HEK293 (cell line): ENCODE results near the gene SERTAD1.

ENCODE experiments used
- BCL11B ChIP-seq: fragments of 450-650 bp; formaldehyde crosslinking; IDR thresholded peaks from 2 replicates; pipeline ENCODE4 v1.5.1; 2016; ENCODE audit warnings: low read depth, missing biosample characterization, missing genetic modification characterization
- EGR2 ChIP-seq: fragments of 450-650 bp; formaldehyde crosslinking; IDR thresholded peaks from 2 replicates; pipeline ENCODE4 v1.5.1; 2016; ENCODE audit warnings: low read depth, missing biosample characterization, missing genetic modification characterization
- GFI1B ChIP-seq: fragments of 450-650 bp; formaldehyde crosslinking; IDR thresholded peaks from 2 replicates; pipeline ENCODE4 v1.5.1; 2016; ENCODE audit warnings: missing biosample characterization, missing genetic modification characterization
- PRDM1 ChIP-seq: fragments of 450-650 bp; formaldehyde crosslinking; IDR thresholded peaks from 2 replicates; pipeline ENCODE4; 2016; ENCODE audit warnings: missing biosample characterization, missing genetic modification characterization
- SP2 ChIP-seq: fragments of 450-650 bp; formaldehyde crosslinking; IDR thresholded peaks from 2 replicates; pipeline ENCODE4 v1.5.1; 2016; ENCODE audit warnings: missing biosample characterization, missing genetic modification characterization
- YY1 ChIP-seq: fragments of 450-650 bp; formaldehyde crosslinking; IDR thresholded peaks from 2 replicates; pipeline ENCODE4 v1.5.1; 2018; ENCODE audit warnings: missing biosample characterization, missing genetic modification characterization
- ZBTB17 ChIP-seq: fragments of 450-650 bp; formaldehyde crosslinking; IDR thresholded peaks from 2 replicates; pipeline ENCODE4 v1.5.1; 2016; ENCODE audit warnings: missing biosample characterization, missing genetic modification characterization
- ZBTB7A ChIP-seq: fragments of 450-650 bp; formaldehyde crosslinking; IDR thresholded peaks from 2 replicates; pipeline ENCODE4 v1.5.1; 2016; ENCODE audit warnings: low read depth, missing biosample characterization, missing genetic modification characterization
- ZFP3 ChIP-seq: fragments of 450-650 bp; formaldehyde crosslinking; IDR thresholded peaks from 2 replicates; pipeline ENCODE4 v1.5.1; 2016; ENCODE audit warnings: low read depth, missing biosample characterization, missing genetic modification characterization
- ZNF146 ChIP-seq: fragments of 450-650 bp; formaldehyde crosslinking; IDR thresholded peaks from 2 replicates; pipeline ENCODE4 v1.5.1; 2016; ENCODE audit warnings: missing biosample characterization, missing genetic modification characterization
- ZNF155 ChIP-seq: fragments of 450-650 bp; formaldehyde crosslinking; IDR thresholded peaks from 2 replicates; pipeline ENCODE4 v1.5.1; 2016; ENCODE audit warnings: missing biosample characterization, missing genetic modification characterization
- ZNF157 ChIP-seq: fragments of 450-650 bp; formaldehyde crosslinking; IDR thresholded peaks from 2 replicates; pipeline ENCODE4 v1.5.1; 2016; ENCODE audit warnings: missing biosample characterization, missing genetic modification characterization
- ZNF202 ChIP-seq: fragments of 450-650 bp; formaldehyde crosslinking; IDR thresholded peaks from 2 replicates; pipeline ENCODE4 v1.5.1; 2016; ENCODE audit warnings: missing biosample characterization, missing genetic modification characterization, borderline replicate concordance
- ZNF24 ChIP-seq: fragments of 450-650 bp; formaldehyde crosslinking; IDR thresholded peaks from 2 replicates; pipeline ENCODE4 v1.5.1; 2016; ENCODE audit warnings: missing biosample characterization, missing genetic modification characterization
- ZNF433 ChIP-seq: fragments of 450-650 bp; formaldehyde crosslinking; IDR thresholded peaks from 2 replicates; pipeline ENCODE4 v1.5.1; 2016; ENCODE audit warnings: missing biosample characterization, missing genetic modification characterization, low read depth
- ZNF623 ChIP-seq: fragments of 450-650 bp; formaldehyde crosslinking; IDR thresholded peaks from 2 replicates; pipeline ENCODE4 v1.5.1; 2016; ENCODE audit warnings: missing biosample characterization, missing genetic modification characterization
- ZSCAN16 ChIP-seq: fragments of 450-650 bp; formaldehyde crosslinking; IDR thresholded peaks from 2 replicates; pipeline ENCODE4 v1.5.1; 2016; ENCODE audit warnings: missing biosample characterization, missing genetic modification characterization
- ZSCAN30 ChIP-seq: fragments of 450-650 bp; IDR thresholded peaks from 2 replicates; pipeline ENCODE4 v1.5.1; 2018; ENCODE audit warnings: missing biosample characterization, mild to moderate bottlenecking, missing genetic modification characterization, moderate library complexity
- TF ChIP-seq, protein P1 (sequence below): fragments of 450-650 bp; IDR thresholded peaks from 2 replicates; pipeline ENCODE4 v1.5.1; 2018; ENCODE audit warnings: missing biosample characterization, mild to moderate bottlenecking, missing genetic modification characterization
- TF ChIP-seq, protein P2 (sequence below): fragments of 450-650 bp; formaldehyde crosslinking; IDR thresholded peaks from 2 replicates; pipeline ENCODE4 v1.5.1; 2016; ENCODE audit warnings: missing biosample characterization, missing genetic modification characterization
- TF ChIP-seq, protein P3 (sequence below): fragments of 450-650 bp; formaldehyde crosslinking; IDR thresholded peaks from 2 replicates; pipeline ENCODE4 v1.5.1; 2016; ENCODE audit warnings: missing biosample characterization, missing genetic modification characterization
- TF ChIP-seq, protein P4 (sequence below): fragments of 450-650 bp; formaldehyde crosslinking; IDR thresholded peaks from 2 replicates; pipeline ENCODE4 v1.5.1; 2016; ENCODE audit warnings: missing biosample characterization, missing genetic modification characterization, low read depth
- TF ChIP-seq, protein P5 (sequence below): fragments of 450-650 bp; formaldehyde crosslinking; IDR thresholded peaks from 2 replicates; pipeline ENCODE4 v1.5.1; 2016; ENCODE audit warnings: missing biosample characterization, missing genetic modification characterization
- TF ChIP-seq, protein P6 (sequence below): IDR thresholded peaks from 2 replicates; pipeline ENCODE4 v1.6.1; 2011; ENCODE audit warnings: mild to moderate bottlenecking, low read depth, low read length, borderline replicate concordance
- TF ChIP-seq, protein P7 (sequence below): sonication (generic); formaldehyde crosslinking; IDR thresholded peaks from 2 replicates; pipeline ENCODE4 v1.8.1; 2022; ENCODE audit warnings: mild to moderate bottlenecking, moderate library complexity, missing genetic modification reagents
- TF ChIP-seq, protein P8 (sequence below): fragments of 450-650 bp; formaldehyde crosslinking; IDR thresholded peaks from 2 replicates; pipeline ENCODE4 v1.5.1; 2016; ENCODE audit warnings: missing biosample characterization, missing genetic modification characterization

Gene SERTAD1

DNA sequence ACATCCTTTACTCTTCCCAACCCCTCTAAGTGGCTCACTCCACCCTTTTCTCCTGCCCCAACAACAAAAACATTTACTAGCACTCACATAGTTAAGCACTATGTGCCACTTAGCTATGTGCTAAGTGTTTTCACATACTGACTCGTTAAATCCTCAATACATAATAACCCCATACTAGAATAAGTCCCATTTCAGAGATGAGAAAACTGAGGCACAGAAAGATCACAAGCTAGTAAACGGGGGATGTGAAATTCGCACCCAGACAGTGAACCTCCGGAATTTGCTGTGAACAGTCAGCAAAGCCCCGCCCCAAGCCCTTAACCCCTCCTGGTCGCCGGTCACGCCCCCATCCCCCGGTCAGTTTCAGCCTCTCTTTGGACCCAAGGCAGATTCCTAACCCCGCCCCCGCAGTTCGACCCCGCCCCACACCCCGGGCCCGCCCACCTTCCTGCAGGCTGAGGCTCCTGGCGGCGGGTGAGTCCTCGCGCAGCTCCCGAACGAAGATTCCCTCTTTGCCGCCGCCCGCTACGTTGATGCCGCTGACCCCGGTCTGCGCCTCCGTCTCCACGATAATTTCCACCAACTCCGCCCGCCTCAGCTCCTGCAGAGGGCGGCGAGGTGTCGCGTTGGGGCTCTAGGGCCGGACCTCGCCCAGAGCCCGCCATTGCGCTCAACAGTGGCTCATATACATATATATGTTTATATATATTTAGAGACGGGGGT lies 22.4 kb downstream of the SERTAD1 start (continued):
- TF ChIP-seq, protein P1, sequence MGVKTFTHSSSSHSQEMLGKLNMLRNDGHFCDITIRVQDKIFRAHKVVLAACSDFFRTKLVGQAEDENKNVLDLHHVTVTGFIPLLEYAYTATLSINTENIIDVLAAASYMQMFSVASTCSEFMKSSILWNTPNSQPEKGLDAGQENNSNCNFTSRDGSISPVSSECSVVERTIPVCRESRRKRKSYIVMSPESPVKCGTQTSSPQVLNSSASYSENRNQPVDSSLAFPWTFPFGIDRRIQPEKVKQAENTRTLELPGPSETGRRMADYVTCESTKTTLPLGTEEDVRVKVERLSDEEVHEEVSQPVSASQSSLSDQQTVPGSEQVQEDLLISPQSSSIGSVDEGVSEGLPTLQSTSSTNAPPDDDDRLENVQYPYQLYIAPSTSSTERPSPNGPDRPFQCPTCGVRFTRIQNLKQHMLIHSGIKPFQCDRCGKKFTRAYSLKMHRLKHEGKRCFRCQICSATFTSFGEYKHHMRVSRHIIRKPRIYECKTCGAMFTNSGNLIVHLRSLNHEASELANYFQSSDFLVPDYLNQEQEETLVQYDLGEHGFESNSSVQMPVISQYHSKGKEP (tag by site-specific recombination) = no peak
- 0 out of 2 replicates have a peak, but pooled peaks have one; percentile 29 for TF ChIP-seq ZSCAN16 (tag by site-specific recombination)
- peak; percentile 64 for TF ChIP-seq ZSCAN30
- 0 out of 2 replicates have a peak, but pooled peaks have one; percentile 41 for TF ChIP-seq GFI1B (tag by site-specific recombination)
- TF ChIP-seq, protein P2, sequence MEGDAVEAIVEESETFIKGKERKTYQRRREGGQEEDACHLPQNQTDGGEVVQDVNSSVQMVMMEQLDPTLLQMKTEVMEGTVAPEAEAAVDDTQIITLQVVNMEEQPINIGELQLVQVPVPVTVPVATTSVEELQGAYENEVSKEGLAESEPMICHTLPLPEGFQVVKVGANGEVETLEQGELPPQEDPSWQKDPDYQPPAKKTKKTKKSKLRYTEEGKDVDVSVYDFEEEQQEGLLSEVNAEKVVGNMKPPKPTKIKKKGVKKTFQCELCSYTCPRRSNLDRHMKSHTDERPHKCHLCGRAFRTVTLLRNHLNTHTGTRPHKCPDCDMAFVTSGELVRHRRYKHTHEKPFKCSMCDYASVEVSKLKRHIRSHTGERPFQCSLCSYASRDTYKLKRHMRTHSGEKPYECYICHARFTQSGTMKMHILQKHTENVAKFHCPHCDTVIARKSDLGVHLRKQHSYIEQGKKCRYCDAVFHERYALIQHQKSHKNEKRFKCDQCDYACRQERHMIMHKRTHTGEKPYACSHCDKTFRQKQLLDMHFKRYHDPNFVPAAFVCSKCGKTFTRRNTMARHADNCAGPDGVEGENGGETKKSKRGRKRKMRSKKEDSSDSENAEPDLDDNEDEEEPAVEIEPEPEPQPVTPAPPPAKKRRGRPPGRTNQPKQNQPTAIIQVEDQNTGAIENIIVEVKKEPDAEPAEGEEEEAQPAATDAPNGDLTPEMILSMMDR (tag by site-specific recombination) = peak; percentile 68; the same call in 1 of the 2 replicates
- no peak for TF ChIP-seq ZNF157 (tag by site-specific recombination)
- TF ChIP-seq ZNF24 (tag by site-specific recombination) = peak; percentile 96
- TF ChIP-seq, protein P3, sequence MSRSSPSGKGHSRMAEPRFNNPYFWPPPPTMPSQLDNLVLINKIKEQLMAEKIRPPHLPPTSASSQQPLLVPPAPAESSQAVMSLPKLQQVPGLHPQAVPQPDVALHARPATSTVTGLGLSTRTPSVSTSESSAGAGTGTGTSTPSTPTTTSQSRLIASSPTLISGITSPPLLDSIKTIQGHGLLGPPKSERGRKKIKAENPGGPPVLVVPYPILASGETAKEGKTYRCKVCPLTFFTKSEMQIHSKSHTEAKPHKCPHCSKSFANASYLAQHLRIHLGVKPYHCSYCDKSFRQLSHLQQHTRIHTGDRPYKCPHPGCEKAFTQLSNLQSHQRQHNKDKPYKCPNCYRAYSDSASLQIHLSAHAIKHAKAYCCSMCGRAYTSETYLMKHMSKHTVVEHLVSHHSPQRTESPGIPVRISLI (tag by site-specific recombination) = no peak; the same call in 1 of the 2 replicates
- TF ChIP-seq, protein P4, sequence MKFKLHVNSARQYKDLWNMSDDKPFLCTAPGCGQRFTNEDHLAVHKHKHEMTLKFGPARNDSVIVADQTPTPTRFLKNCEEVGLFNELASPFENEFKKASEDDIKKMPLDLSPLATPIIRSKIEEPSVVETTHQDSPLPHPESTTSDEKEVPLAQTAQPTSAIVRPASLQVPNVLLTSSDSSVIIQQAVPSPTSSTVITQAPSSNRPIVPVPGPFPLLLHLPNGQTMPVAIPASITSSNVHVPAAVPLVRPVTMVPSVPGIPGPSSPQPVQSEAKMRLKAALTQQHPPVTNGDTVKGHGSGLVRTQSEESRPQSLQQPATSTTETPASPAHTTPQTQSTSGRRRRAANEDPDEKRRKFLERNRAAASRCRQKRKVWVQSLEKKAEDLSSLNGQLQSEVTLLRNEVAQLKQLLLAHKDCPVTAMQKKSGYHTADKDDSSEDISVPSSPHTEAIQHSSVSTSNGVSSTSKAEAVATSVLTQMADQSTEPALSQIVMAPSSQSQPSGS (tag by site-specific recombination) = no peak
- TF ChIP-seq ZBTB17 = no peak; the same call in 1 of the 2 replicates
- TF ChIP-seq ZNF202 (tag by site-specific recombination) = no peak
- TF ChIP-seq ZNF623 (tag by site-specific recombination) = no peak; the same call in 1 of the 2 replicates
- peak; percentile 76 for TF ChIP-seq EGR2 (tag by site-specific recombination)
- peak; percentile 64; the same call in 1 of the 2 replicates for TF ChIP-seq ZBTB7A (tag by site-specific recombination)
- peak; percentile 84 for TF ChIP-seq SP2 (tag by site-specific recombination)
- TF ChIP-seq ZNF146 (tag by site-specific recombination) = no peak
- TF ChIP-seq, protein P5, sequence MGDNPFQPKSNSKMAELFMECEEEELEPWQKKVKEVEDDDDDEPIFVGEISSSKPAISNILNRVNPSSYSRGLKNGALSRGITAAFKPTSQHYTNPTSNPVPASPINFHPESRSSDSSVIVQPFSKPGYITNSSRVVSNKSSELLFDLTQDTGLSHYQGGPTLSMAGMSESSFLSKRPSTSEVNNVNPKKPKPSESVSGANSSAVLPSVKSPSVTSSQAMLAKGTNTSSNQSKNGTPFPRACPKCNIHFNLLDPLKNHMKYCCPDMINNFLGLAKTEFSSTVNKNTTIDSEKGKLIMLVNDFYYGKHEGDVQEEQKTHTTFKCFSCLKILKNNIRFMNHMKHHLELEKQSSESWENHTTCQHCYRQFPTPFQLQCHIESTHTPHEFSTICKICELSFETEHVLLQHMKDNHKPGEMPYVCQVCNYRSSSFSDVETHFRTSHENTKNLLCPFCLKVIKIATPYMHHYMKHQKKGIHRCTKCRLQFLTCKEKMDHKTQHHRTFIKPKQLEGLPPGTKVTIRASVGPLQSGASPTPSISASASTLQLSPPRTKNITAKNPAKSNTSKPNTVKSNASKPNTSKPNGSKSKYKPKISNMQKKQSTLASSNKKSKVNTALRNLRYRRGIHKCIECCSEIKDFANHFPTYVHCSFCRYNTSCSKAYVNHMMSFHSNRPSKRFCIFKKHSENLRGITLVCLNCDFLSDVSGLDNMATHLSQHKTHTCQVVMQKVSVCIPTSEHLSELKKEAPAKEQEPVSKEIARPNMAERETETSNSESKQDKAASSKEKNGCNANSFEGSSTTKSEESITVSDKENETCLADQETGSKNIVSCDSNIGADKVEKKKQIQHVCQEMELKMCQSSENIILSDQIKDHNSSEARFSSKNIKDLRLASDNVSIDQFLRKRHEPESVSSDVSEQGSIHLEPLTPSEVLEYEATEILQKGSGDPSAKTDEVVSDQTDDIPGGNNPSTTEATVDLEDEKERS (tag by site-specific recombination) = peak; percentile 99
- TF ChIP-seq, protein P6, sequence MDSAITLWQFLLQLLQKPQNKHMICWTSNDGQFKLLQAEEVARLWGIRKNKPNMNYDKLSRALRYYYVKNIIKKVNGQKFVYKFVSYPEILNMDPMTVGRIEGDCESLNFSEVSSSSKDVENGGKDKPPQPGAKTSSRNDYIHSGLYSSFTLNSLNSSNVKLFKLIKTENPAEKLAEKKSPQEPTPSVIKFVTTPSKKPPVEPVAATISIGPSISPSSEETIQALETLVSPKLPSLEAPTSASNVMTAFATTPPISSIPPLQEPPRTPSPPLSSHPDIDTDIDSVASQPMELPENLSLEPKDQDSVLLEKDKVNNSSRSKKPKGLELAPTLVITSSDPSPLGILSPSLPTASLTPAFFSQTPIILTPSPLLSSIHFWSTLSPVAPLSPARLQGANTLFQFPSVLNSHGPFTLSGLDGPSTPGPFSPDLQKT = no peak
- TF ChIP-seq ZNF433 = no peak
- peak; percentile 63; the same call in 1 of the 2 replicates for TF ChIP-seq BCL11B (tag by site-specific recombination)
- TF ChIP-seq PRDM1 = no peak
- TF ChIP-seq YY1 (tag by site-specific recombination) = 0 out of 2 replicates have a peak, but pooled peaks have one; percentile 67
- TF ChIP-seq, protein P7, sequence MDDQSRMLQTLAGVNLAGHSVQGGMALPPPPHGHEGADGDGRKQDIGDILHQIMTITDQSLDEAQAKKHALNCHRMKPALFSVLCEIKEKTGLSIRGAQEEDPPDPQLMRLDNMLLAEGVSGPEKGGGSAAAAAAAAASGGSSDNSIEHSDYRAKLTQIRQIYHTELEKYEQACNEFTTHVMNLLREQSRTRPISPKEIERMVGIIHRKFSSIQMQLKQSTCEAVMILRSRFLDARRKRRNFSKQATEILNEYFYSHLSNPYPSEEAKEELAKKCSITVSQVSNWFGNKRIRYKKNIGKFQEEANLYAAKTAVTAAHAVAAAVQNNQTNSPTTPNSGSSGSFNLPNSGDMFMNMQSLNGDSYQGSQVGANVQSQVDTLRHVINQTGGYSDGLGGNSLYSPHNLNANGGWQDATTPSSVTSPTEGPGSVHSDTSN = no peak
- TF ChIP-seq ZNF155 (tag by site-specific recombination) = no peak
- TF ChIP-seq, protein P8, sequence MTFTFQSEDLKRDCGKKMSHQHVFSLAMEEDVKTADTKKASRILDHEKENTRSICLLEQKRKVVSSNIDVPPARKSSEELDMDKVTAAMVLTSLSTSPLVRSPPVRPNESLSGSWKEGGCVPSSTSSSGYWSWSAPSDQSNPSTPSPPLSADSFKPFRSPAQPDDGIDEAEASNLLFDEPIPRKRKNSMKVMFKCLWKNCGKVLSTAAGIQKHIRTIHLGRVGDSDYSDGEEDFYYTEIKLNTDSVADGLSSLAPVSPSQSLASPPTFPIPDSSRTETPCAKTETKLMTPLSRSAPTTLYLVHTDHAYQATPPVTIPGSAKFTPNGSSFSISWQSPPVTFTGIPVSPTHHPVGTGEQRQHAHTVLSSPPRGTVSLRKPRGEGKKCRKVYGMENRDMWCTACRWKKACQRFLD (tag by site-specific recombination) = no peak
- TF ChIP-seq ZFP3 = 0 out of 2 replicates have a peak, but pooled peaks have one; percentile 17
